NCI-H2227 treated with DMSO at 0.1 percent for 48 hours (cell line): ENCODE measurements around the gene ACVR1C.
A peak's percentile ranks its signal among the peaks of the same experiment; 100 is the strongest.

Experiments
- DNase-seq: peaks from one replicate; lab custom pipeline; 2025; lab: John Stamatoyannopoulos, UW

The ACVR1C gene

GRCh38 chr2:157628477-157629415 is at the start of gene ACVR1C:
Gene ACVR1C (minus strand): TSS chr2:157628864. CDS start chr2:157628644, 220 bp downstream.
- DNase-seq, result peak; percentile 65

- no peak for DNase-seq
These were observed 49.3 kb upstream of the ACVR1C start for GRCh38 chr2:157677941-157678340.

- no peak for DNase-seq
These were observed 43.5 kb upstream of the ACVR1C start for GRCh38 chr2:157672129-157672528.

GRCh38 chr2:157662401-157662800 is 33.7 kb upstream of the ACVR1C start:
- no peak for DNase-seq

- no peak for DNase-seq
These were observed 33.1 kb upstream of the ACVR1C start for GRCh38 chr2:157661776-157662175.

- DNase-seq, result no peak
These were observed 29.2 kb upstream of the ACVR1C start for GRCh38 chr2:157657858-157658257.

- DNase-seq, result no peak
These were observed 28.4 kb upstream of the ACVR1C start for GRCh38 chr2:157657101-157657500.

- no peak for DNase-seq
These were observed 16.1 kb upstream of the ACVR1C start for GRCh38 chr2:157644776-157645175.

- no peak for DNase-seq
These were observed 3.2 kb upstream of the ACVR1C start for GRCh38 chr2:157631861-157632260.

GRCh38 chr2:157627594-157628476 is 829 bp downstream of the ACVR1C start:
- DNase-seq, result no peak

- DNase-seq, result no peak
These were observed 3.4 kb downstream of the ACVR1C start for GRCh38 chr2:157625296-157625695.

GRCh38 chr2:157620956-157621355 is 7.7 kb downstream of the ACVR1C start:
- DNase-seq, result no peak

- no peak for DNase-seq
These were observed 16.9 kb downstream of the ACVR1C start for GRCh38 chr2:157611726-157612125.

GRCh38 chr2:157611110-157611509 is 17.6 kb downstream of the ACVR1C start:
- no peak for DNase-seq

- no peak for DNase-seq
These were observed 22.1 kb downstream of the ACVR1C start for GRCh38 chr2:157606534-157606933.

- no peak for DNase-seq
These were observed 25.5 kb downstream of the ACVR1C start for GRCh38 chr2:157603198-157603597.

- DNase-seq, result no peak
These were observed 26.9 kb downstream of the ACVR1C start for GRCh38 chr2:157601807-157602206.

GRCh38 chr2:157596992-157597681 is 31.5 kb downstream of the ACVR1C start:
- peak; percentile 47 for DNase-seq

- no peak for DNase-seq
These were observed 35.3 kb downstream of the ACVR1C start for GRCh38 chr2:157593411-157593810.

- no peak for DNase-seq
These were observed 35.7 kb downstream of the ACVR1C start for GRCh38 chr2:157592948-157593347.

- no peak for DNase-seq
These were observed 36.3 kb downstream of the ACVR1C start for GRCh38 chr2:157592374-157592773.

- DNase-seq, result no peak
These were observed 41.1 kb downstream of the ACVR1C start for GRCh38 chr2:157587576-157587975.
